GM19467 (cell line): ENCODE results near the gene CNTN4.

ENCODE experiments used
- ATAC-seq: cut with Tn5 transposase; IDR thresholded peaks from one replicate; pipeline ENCODE4 v1.9.1; 2021; ENCODE audit warnings: mild to moderate bottlenecking, moderate library complexity; ENCODE audit not compliant: unreplicated experiment

CNTN4 gene

GRCh38 chr3:2657971-2658370, 559.3 kb downstream of the CNTN4 start:
- no peak for ATAC-seq

- no peak for ATAC-seq
Observed at GRCh38 chr3:2659896-2660295, 561.2 kb downstream of the CNTN4 start.

DNA sequence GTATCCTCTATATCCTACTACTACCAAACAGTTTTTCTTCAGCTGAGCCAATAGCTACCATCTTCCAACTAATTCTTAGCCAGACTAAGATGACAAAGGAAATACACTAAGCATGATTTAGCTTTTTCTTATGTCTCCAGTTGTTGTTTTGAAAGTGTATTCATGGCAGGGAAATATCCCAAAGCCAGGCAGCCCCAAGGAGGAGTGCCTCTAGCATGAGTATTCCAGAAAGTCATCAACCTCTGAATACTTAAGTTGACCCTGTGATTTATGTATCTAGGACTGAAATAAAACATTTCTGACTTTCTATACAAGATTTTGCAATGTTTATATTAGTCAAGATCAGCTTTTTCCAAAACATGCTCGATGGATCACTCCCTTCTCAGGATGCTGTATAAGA, 562.4 kb downstream of the CNTN4 start:
- ATAC-seq, result no peak

DNA sequence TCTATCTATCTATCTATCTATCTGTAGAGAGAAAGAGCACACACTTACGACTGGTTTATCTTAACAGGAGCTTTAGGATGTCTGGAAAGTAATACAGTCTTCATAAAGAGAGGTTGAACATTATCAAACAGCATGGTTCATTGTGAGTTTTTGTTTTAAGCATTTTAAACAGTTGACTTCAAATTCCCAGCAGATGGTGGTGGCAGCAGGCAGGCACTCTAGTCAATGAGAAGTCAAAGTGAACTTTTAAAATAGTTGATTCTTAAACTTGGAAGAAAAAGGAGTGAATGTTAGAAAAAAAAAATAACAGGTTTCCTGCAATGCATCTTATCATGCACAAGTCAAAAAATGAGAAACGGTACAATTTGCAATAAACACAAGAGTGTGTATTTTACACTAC, 578.8 kb downstream of the CNTN4 start:
- ATAC-seq, result no peak

GRCh38 chr3:2680236-2680635, 581.6 kb downstream of the CNTN4 start:
- ATAC-seq, result no peak

DNA sequence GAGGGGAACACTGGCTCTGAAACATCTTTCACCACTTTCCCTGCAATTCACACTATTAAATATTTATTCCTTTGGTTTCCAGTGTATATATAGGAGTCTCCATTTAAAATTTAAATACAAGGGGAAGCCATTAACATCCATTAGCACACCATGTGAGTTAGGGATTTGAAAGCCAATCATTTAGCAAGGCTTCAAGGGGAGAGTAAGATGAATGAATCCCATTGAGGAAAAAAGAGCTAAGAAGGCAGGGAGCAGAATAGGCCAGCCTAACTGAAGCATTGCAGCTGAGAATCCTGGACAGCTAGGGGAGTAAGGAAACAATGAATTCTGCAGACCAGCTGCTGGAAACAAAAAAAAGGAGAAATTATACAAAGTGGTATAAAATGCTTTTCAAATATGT, 585.4 kb downstream of the CNTN4 start:
- no peak for ATAC-seq

DNA sequence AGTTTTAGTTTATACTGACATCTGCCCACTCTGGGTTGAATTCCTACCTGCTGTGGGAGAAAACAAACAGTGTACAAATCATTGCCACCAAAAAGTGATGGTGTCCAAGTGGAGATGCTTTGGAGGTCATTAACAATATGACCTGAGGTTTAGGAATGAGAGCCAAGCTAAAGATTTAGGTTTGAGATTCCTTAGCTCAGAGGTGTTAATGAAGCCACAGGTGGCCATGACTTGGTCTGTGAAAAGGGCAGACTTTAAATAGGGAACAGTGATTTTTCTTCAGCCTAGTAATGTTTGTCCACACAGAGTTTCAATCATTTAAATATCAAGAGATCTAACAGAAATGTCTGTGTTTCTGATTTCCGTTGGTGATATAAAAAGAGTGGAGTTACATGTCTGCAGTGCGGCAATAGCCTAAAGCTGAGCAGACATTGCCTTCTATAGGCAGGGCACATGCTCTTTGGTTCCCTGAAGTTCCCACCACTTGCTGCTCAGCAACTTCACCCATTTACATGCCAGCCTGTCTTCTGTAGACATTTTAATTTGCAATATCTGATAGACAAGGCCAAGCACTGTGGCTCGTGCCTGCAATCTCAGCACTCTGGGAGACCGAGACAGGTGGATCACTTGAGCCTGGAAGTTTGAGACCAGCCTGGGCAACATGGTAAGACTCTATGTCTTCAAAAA, 588.3 kb downstream of the CNTN4 start:
- no peak for ATAC-seq

GRCh38 chr3:2697589-2697988, 598.9 kb downstream of the CNTN4 start:
- ATAC-seq, result no peak

- no peak for ATAC-seq
Observed at GRCh38 chr3:2701471-2701870, 602.8 kb downstream of the CNTN4 start.

DNA sequence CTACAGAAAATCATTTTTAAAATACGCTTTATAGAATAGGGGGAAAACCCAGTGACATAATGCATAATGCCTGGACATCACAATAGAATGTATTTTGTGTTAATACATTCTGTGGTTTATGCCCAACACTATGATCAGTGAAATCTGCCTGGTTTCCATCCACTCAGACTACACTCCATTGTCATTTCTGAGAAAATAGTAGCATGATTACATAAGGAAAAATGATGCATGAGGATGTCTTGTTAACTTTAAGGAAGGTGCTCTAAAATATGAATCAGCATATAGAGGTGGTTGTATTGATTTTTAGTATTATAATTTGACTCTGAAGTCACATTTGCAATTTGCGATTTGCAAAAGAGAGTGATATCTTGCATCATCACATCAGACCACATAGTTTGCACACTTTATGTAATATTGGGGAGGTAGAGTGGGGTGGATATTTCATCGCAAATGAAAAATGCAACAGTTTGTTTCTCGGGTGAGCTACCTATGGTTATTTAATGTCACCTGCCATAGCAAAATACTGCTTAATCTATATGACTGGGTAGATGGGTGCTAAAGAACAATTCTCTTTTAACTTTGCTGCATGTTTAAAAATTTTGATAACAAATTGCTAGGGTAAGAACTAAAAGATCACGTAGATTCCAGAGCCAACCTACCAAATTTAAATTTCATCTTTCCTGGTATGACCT, 607.6 kb downstream of the CNTN4 start:
- no peak for ATAC-seq

DNA sequence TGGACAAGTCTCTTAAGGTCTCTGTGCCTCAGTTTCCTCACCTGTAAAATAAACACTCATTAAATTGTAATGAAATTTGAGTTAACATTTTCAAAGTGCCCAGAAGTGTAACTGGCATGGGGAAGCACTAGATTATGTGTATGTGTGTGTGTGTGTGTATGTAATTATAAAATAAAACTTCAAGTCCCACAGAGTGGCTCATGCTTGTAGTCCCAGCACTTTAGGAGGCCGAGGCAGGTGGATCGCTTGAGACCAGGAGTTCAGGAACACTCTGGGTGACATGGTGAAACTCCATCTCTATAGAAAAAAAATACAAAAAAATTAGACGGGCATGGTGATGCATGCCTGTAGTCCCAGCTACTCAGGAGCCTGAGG, 608.2 kb downstream of the CNTN4 start:
- no peak for ATAC-seq

- ATAC-seq, result no peak
Observed at GRCh38 chr3:2711081-2711480, 612.4 kb downstream of the CNTN4 start.

DNA sequence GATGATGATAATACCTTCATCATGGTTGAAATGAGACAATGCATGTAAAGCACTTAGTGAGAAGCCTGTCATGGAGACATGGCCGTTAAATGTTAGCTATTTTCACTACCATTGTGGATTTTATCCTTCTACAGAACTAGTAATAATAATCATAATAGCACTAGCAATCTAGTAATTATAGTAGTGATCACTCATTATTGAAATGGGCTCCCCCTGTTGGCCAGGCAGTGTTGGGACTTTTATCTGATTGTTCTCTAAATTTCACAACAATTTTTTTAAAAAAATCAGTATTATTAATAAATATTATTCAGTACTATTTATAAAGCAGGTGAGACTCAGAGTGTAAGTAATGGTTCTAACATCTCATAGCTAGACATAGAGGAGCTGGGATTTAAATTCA, 615.3 kb downstream of the CNTN4 start:
- no peak for ATAC-seq

DNA sequence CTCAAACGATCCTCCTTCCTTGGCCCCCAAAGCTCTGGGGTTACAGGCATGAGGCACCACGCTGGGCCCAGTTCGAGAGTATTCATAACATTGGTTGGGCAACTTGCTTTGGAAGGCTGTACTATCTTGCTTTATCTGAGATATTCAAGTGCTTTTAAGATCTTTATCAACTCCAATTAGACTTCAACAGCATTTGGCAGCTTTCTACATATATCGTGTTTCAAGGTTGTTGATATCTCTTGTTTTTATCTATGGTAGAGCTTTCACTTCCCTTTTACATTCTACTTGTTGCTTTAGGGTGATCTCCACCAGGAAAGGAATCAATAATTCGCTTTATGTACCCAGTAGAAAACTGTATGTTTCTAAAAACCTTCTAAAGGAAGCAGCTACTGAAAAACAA, 616.2 kb downstream of the CNTN4 start:
- no peak for ATAC-seq

- ATAC-seq, result no peak
Observed at GRCh38 chr3:2727101-2727500, 628.4 kb downstream of the CNTN4 start.

GRCh38 chr3:2727610-2728318, 629.1 kb downstream of the CNTN4 start:
- no peak for ATAC-seq

GRCh38 chr3:2731843-2732242, 633.2 kb downstream of the CNTN4 start:
- no peak for ATAC-seq

DNA sequence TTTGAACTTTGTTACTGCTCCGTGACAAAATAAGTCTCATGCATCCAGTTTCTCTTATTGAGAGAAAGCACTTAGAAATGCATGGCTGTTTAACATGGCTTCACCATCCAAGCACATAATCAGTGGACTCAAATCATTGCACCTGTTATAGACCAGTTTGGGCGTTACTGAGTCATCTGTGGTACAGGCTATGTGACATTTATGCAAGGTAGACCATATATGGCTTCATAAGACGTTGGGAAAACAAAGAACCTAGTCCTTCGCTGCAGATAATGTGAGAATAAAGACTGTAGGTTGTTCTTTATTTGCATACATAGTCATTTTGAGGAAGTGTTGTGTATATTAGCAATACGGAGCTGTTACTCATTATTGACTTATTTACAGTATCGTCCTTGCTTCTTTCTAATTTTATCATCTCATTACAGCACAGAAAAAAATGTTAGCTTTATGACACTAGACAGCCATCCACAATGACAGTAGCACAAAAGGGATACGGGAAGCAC, 636.8 kb downstream of the CNTN4 start:
- ATAC-seq, result no peak

DNA sequence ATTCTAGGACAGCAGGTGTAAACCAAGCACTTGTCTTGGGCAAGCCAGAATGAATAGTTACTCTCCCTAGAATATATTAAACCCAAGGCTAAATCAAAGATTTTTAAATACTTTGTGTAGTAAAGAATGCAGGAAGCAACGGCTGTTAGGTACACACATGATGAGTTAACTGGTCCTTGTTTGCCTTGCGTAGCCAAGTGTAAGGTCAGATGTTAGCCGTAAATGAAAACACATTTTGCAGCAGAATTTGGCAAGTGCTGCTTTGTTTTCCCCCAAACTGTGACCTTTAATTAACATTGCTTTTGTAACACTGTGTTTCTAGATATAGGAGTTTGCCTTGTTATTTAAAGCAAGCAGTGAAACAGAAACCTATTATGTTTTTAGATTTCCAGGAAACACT, 642.9 kb downstream of the CNTN4 start:
- ATAC-seq, result no peak

- no peak for ATAC-seq
Observed at GRCh38 chr3:2765002-2765579, 666.4 kb downstream of the CNTN4 start.

GRCh38 chr3:2770451-2770850, 671.8 kb downstream of the CNTN4 start:
- ATAC-seq, result no peak

DNA sequence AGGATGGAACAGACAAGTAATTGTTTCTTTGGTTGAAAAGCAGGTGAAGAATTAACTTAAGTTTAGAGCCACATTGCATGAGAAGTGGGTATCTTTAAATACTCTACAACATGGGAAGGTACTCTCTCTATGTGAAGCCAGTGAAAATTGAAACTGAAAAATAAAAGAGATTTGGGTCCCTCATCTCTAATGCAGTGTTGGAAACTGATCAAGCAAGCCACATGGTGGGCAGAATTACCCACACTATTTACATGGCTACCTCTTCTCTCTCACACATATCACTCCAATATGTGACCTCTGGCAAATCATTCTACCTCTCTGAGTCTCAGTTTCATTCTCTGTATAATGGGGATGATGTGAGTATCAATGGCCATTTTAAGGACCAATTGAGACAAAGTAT, 672.5 kb downstream of the CNTN4 start:
- ATAC-seq, result peak; percentile 68
